Measurements from ENCODE around the gene JAK3.
A peak's percentile ranks its signal among the peaks of the same experiment; 100 is the strongest.

Gene JAK3

DNA sequence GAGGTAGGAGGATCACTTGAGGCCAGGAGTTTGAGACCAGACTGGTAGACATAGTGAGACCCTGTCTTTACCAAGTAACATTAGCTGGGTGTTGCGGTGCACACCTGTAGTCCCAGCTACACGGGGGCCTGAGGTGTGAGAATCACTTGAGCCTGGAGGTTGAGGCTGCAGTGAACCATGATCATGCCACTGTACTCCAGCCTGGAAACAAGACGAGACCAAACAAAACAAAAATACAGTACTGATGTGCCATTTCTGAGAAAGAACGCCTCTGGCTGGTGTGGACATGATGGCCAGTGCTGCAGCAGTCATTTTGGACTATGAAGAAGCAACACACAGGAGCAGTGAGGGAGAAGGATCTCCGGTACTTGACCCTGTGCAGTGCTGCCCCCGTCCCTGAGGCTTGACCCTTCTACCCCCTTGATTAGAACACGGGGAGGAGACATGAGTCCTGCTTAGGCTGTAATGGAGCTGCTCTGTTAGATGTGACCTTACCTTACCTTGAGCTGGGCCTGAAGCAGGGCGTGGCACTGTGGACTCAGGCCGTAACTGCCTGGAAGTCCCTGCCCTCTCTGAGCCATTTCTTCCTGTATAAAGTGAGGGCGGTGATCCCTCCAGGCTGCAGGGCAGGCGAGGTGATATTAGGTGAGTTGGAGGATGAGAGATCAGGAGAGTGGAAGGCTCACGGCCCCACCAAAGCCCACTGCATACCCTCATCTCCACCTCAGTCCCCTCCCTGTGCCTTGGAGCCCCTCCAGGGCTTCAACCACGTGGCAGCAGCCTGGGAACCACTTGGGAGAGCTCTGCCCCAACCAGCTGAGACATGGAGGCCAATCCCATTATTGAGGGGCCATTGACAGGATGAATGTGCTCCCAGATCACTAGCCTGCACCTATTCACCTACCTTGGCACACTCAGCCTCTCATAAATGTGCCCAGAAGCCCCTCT lies 17.9 kb upstream of the JAK3 start:
- H2AFZ ChIP-seq (ENCODE audit: low read length), result no peak overlapping the region
- H3K36me3 ChIP-seq (ENCODE audit: insufficient read depth, low read length), result peaks cover 51% of the 10 kb centered on the region
- H3K4me1 ChIP-seq (ENCODE audit: insufficient read depth, low read length, severe bottlenecking), result peaks cover 19% of the 10 kb centered on the region
- no peaks in the 10 kb centered on the region for H3K9me2 ChIP-seq (ENCODE audit: low read depth, low read length)
- H3K4me2 ChIP-seq (ENCODE audit: low read length), result no peak overlapping the region
- no peaks in the 10 kb centered on the region for H3K9me3 ChIP-seq (ENCODE audit: low read length)
- TF ChIP-seq, protein P1, sequence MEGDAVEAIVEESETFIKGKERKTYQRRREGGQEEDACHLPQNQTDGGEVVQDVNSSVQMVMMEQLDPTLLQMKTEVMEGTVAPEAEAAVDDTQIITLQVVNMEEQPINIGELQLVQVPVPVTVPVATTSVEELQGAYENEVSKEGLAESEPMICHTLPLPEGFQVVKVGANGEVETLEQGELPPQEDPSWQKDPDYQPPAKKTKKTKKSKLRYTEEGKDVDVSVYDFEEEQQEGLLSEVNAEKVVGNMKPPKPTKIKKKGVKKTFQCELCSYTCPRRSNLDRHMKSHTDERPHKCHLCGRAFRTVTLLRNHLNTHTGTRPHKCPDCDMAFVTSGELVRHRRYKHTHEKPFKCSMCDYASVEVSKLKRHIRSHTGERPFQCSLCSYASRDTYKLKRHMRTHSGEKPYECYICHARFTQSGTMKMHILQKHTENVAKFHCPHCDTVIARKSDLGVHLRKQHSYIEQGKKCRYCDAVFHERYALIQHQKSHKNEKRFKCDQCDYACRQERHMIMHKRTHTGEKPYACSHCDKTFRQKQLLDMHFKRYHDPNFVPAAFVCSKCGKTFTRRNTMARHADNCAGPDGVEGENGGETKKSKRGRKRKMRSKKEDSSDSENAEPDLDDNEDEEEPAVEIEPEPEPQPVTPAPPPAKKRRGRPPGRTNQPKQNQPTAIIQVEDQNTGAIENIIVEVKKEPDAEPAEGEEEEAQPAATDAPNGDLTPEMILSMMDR (IDR thresholded peaks at IDR 0.05; ENCODE audit: low read length), result no peak
- no peak for TF ChIP-seq EZH2 (IDR thresholded peaks at IDR 0.05; ENCODE audit: borderline replicate concordance, low read length)
- no peak overlapping the region for H3K9ac ChIP-seq (ENCODE audit: low read length)
- H3K27ac ChIP-seq (ENCODE audit: low read depth, low read length, poor library complexity, severe bottlenecking), result peak overlapping the region; percentile 30
- H3K4me3 ChIP-seq (ENCODE audit: low read depth, low read length, poor library complexity, severe bottlenecking), result no peak overlapping the region
- no peaks in the 10 kb centered on the region for H4K20me1 ChIP-seq (ENCODE audit: insufficient read depth, low read length)
- 0 out of 2 replicates have a peak, but pooled peaks cover 6% of the 10 kb centered on the region for H3F3A ChIP-seq (ENCODE audit: insufficient read depth, low read length)
- peaks cover 12% of the 10 kb centered on the region for H3K79me2 ChIP-seq (ENCODE audit: insufficient read depth, low read length)
- no peaks in the 10 kb centered on the region; the same call in 1 of the 2 replicates for H3K27me3 ChIP-seq (ENCODE audit: insufficient read depth, low read length)

DNA sequence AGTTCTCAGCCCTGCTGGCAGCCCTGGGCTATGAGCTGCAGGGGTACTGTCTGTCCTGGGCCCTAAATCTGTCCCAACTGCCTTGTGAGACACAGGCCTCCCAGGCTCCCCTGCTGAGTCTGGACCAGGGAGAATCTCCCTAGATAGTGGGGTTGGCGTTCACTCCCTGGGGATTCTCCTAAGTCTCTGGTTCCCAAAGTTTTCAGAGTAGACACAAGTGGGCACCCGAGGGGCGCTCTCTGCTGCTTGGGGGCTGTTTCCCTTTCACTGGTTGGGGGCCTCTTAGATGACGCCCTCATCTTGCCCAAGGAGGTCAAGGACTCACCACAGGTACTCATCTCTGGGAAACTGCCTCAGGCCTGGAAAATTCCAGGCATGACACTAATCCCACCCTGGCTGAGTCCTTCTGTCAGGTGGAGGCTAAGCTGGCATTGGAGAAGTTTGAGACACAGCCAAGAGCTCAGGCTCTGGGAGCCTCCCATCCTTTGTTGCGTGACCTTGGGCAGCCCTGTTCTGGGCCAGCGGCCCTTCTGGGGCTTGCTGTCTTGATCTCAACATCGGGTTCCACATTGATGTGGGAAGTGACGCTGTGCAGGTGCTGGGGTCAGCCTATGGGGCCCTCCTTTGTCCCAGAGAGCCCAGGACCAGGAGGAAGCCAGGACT lies 15.9 kb upstream of the JAK3 start:
- Histone ChIP-seq H3K27me3 (ENCODE audit: insufficient read depth, low read length) (no peaks in the 10 kb centered on the region; the same call in 1 of the 2 replicates), H3K4me3 (ENCODE audit: low read depth, low read length, poor library complexity, severe bottlenecking) (no peak overlapping the region), H4K20me1 (ENCODE audit: insufficient read depth, low read length) (no peaks in the 10 kb centered on the region), H3F3A (ENCODE audit: insufficient read depth, low read length) (0 out of 2 replicates have a peak, but pooled peaks cover 6% of the 10 kb centered on the region), H3K9me3 (ENCODE audit: low read length) (no peaks in the 10 kb centered on the region), H3K4me2 (ENCODE audit: low read length) (no peak overlapping the region), H3K9ac (ENCODE audit: low read length) (no peak overlapping the region), H3K36me3 (ENCODE audit: insufficient read depth, low read length) (peaks cover 58% of the 10 kb centered on the region), H3K79me2 (ENCODE audit: insufficient read depth, low read length) (peaks cover 19% of the 10 kb centered on the region), H3K4me1 (ENCODE audit: insufficient read depth, low read length, severe bottlenecking) (peaks cover 25% of the 10 kb centered on the region), H3K27ac (ENCODE audit: low read depth, low read length, poor library complexity, severe bottlenecking) (no peak overlapping the region), H3K9me2 (ENCODE audit: low read depth, low read length) (no peaks in the 10 kb centered on the region), H2AFZ (ENCODE audit: low read length) (no peak overlapping the region)
- TF ChIP-seq, protein P1 (IDR thresholded peaks at IDR 0.05; ENCODE audit: low read length), result no peak
- TF ChIP-seq EZH2 (IDR thresholded peaks at IDR 0.05; ENCODE audit: borderline replicate concordance, low read length), result no peak

DNA sequence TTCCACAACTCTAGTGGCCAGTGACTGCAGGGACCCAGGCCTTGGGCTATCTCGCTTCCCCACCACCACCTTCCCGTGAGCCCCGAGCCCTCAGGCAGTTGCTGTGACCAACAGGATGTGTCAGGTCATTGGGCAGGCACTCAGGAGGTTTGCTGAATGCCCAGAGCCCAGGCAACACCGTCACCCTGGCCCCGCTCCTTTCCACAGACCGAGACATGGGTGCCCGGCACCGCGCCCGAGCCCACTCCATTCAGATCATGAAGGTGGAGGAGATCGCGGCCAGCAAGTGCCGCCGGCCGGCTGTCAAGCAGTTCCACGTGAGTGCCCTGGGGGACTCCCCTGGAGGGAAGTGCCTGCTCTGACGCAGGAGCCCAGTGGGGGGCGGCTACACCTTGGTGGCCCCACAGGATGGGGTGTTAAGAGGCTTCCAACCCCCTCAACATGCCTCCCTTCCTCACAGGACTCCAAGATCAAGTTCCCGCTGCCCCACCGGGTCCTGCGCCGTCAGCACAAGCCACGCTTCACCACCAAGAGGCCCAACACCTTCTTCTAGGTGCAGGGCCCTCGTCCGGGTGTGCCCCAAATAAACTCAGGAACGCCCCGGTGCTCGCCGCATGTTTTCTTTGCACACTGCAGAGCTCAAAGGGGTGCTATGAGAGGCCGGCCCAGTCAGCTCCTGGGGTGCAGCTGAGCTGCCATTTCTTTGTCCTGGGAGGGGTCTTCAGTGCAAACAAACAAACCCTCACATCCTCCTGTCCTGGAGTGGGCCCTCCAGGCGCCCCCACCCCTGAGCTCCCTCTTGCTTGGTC lies 15.1 kb upstream of the JAK3 start:
- no peaks in the 10 kb centered on the region for H4K20me1 ChIP-seq (ENCODE audit: insufficient read depth, low read length)
- H3K4me2 ChIP-seq (ENCODE audit: low read length), result 0 out of 2 replicates have a peak overlapping the region, but pooled peaks have one; percentile 5
- H3K9ac ChIP-seq (ENCODE audit: low read length), result no peak overlapping the region

More for the DNA sequence above, 15.1 kb upstream of the JAK3 start:
- Histone ChIP-seq H3K9me2 (ENCODE audit: low read depth, low read length) (no peaks in the 10 kb centered on the region), H2AFZ (ENCODE audit: low read length) (no peak overlapping the region), H3K4me1 (ENCODE audit: insufficient read depth, low read length, severe bottlenecking) (peaks cover 25% of the 10 kb centered on the region), H3K79me2 (ENCODE audit: insufficient read depth, low read length) (peaks cover 19% of the 10 kb centered on the region), H3K27ac (ENCODE audit: low read depth, low read length, poor library complexity, severe bottlenecking) (no peak overlapping the region), H3K27me3 (ENCODE audit: insufficient read depth, low read length) (no peaks in the 10 kb centered on the region), H3K36me3 (ENCODE audit: insufficient read depth, low read length) (peaks cover 58% of the 10 kb centered on the region), H3K4me3 (ENCODE audit: low read depth, low read length, poor library complexity, severe bottlenecking) (no peak overlapping the region), H3K9me3 (ENCODE audit: low read length) (no peaks in the 10 kb centered on the region), H3F3A (ENCODE audit: insufficient read depth, low read length) (0 out of 2 replicates have a peak, but pooled peaks cover 6% of the 10 kb centered on the region)
- TF ChIP-seq, protein P1 (IDR thresholded peaks at IDR 0.05; ENCODE audit: low read length), result no peak
- TF ChIP-seq EZH2 (IDR thresholded peaks at IDR 0.05; ENCODE audit: borderline replicate concordance, low read length), result no peak
